HG02642 (cell line): Measurements from ENCODE around the gene POLR1B.
"Not testable (repeated sequence)": the region's sequence is repeated elsewhere in the genome, so short reads cannot be mapped to it uniquely, and the experiment has no call there.

ENCODE experiments used
- ATAC-seq: cut with Tn5 transposase; IDR thresholded peaks from one replicate; pipeline ENCODE4 v1.9.1; 2021; ENCODE audit warnings: mild to moderate bottlenecking; ENCODE audit not compliant: unreplicated experiment, poor library complexity

Gene POLR1B

GRCh38 chr2:112597537-112598322 is 55.5 kb downstream of the POLR1B start:
- no peak for ATAC-seq

GRCh38 chr2:112600634-112601033 is 58.4 kb downstream of the POLR1B start:
- no peak for ATAC-seq

- ATAC-seq, result no peak
Measured at GRCh38 chr2:112601754-112602153, 59.5 kb downstream of the POLR1B start.

- no peak for ATAC-seq
Measured at GRCh38 chr2:112602917-112603316, 60.7 kb downstream of the POLR1B start.

- no peak for ATAC-seq
Measured at GRCh38 chr2:112603731-112604130, 61.5 kb downstream of the POLR1B start.

- ATAC-seq, result no peak
Measured at GRCh38 chr2:112604952-112605351, 62.7 kb downstream of the POLR1B start.

GRCh38 chr2:112605926-112606325 is 63.7 kb downstream of the POLR1B start:
- no peak for ATAC-seq

- ATAC-seq, result no peak
Measured at GRCh38 chr2:112606547-112606946, 64.3 kb downstream of the POLR1B start.

- no peak for ATAC-seq
Measured at GRCh38 chr2:112607680-112608438, 65.6 kb downstream of the POLR1B start.

GRCh38 chr2:112609320-112609719 is 67.1 kb downstream of the POLR1B start:
- not testable (repeated sequence) for ATAC-seq

GRCh38 chr2:112612283-112612682 is 70.0 kb downstream of the POLR1B start:
- ATAC-seq, result not testable (repeated sequence)

- ATAC-seq, result no peak
Measured at GRCh38 chr2:112614201-112614840, 72.1 kb downstream of the POLR1B start.

- ATAC-seq, result no peak
Measured at GRCh38 chr2:112615051-112615450, 72.8 kb downstream of the POLR1B start.

- ATAC-seq, result not testable (repeated sequence)
Measured at GRCh38 chr2:112615798-112616197, 73.5 kb downstream of the POLR1B start.

- no peak for ATAC-seq
Measured at GRCh38 chr2:112618383-112618782, 76.1 kb downstream of the POLR1B start.

- no peak for ATAC-seq
Measured at GRCh38 chr2:112621790-112622527, 79.7 kb downstream of the POLR1B start.

- no peak for ATAC-seq
Measured at GRCh38 chr2:112622528-112622849, 80.2 kb downstream of the POLR1B start.

- peak; percentile 64 for ATAC-seq
Measured at GRCh38 chr2:112623913-112624777, 81.9 kb downstream of the POLR1B start.

GRCh38 chr2:112625474-112626114 is 83.3 kb downstream of the POLR1B start:
- no peak for ATAC-seq
